Neural progenitor cell (in vitro differentiated cells): Measurements from ENCODE around the gene GTPBP1.

ENCODE experiments used
- CTCF ChIP-seq: fragments of 200-600 bp; sonication (generic); IDR thresholded peaks from 2 replicates; pipeline ENCODE4 v1.5.1; 2017; ENCODE audit warnings: antibody characterized with exemption, mild to moderate bottlenecking
- EZH2phosphoT487 ChIP-seq: fragments of 200-600 bp; sonication (generic); IDR thresholded peaks from 2 replicates; pipeline ENCODE4 v1.6.1; 2017; ENCODE audit warnings: antibody characterized with exemption

DNA sequence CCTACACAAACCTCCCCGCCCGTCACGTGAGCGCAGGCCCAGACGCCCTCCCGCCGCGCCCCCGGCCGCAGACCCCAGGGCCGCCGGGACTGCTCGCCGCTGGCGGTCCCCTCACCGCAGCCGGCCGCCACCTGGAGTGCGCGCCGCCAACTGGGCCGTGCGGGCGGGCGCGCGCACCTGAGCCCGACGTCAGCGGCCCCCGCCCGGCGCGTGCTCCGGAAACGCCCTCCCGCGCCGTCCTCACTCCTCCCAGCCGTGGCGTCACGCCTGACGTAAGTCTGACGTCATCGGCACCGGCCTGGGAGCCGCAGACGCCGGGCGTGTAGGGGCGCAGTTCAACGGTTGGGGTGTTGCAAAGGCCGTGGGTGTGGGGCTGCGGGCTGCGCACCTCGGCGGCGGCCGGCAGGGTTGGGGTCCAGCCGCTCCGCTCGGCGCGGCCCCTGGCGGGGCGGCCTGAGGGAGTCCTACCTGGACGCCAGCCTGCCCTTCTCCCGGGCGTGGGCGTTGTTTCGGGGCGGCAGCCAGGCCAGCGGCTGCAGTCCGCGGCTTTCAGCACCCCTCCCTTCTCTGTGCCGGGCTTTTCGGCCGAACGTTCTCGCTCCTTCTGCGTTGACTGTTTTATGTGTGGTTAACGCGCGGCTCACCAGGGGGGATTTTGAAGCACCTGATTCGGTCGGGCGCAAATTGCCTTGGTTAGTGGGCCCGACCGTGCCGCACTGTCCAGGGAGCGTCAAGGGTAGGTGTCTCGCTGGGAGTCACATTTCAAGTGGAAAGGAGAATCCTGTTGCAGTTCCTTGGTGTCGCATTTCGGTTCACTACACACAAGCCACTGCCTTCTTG is 4.7 kb upstream of the GTPBP1 start, which contains the start of gene JOSD1:
- TF ChIP-seq CTCF, result peak; percentile 21
- TF ChIP-seq EZH2phosphoT487, result no peak
